Neural progenitor cell (in vitro differentiated cells): ENCODE results near the gene COL23A1. TPM values are rescaled to one million over a fixed set of nuclear protein-coding genes. Genes with fewer than 3 reads are reported as not detected.

Experiments used
- DNase-seq: peaks from one replicate; pipeline ENCODE4 v3.0.0-alpha.2; 2016; ENCODE audit warnings: low spot score
- H2AFZ ChIP-seq: fragments of 200-600 bp; sonication (generic); replicated peaks from 2 replicates; pipeline ENCODE4 v1.6.1; 2016; ENCODE audit warnings: antibody characterized with exemption
- H3F3A ChIP-seq: fragments of 200-600 bp; sonication (generic); 2 replicates; pipeline ENCODE4 v1.6.1; 2016; ENCODE audit warnings: antibody characterized with exemption, low read depth
- H3K27ac ChIP-seq: fragments of 200-600 bp; sonication (generic); 2 replicates; pipeline ENCODE4 v1.5.1; 2016; ENCODE audit warnings: mild to moderate bottlenecking
- H3K27me3 ChIP-seq: fragments of 200-600 bp; sonication (generic); 2 replicates; pipeline ENCODE4 v1.6.1; 2016; ENCODE audit warnings: mild to moderate bottlenecking, moderate library complexity
- H3K36me3 ChIP-seq: fragments of 200-600 bp; sonication (generic); 2 replicates; pipeline ENCODE4 v1.5.1; 2016
- H3K4me1 ChIP-seq: fragments of 200-600 bp; sonication (generic); 2 replicates; pipeline ENCODE4 v1.6.1; 2016; ENCODE audit warnings: mixed run types
- H3K4me2 ChIP-seq: fragments of 200-600 bp; sonication (generic); 2 replicates; pipeline ENCODE4 v1.6.1; 2016
- H3K4me3 ChIP-seq: fragments of 200-600 bp; sonication (generic); 2 replicates; pipeline ENCODE4 v1.5.1; 2016
- H3K79me2 ChIP-seq: fragments of 200-600 bp; sonication (generic); 2 replicates; pipeline ENCODE4 v1.6.1; 2016; ENCODE audit warnings: low read depth
- H3K9ac ChIP-seq: fragments of 200-600 bp; sonication (generic); 2 replicates; pipeline ENCODE4 v1.6.1; 2016
- H3K9me3 ChIP-seq: fragments of 200-600 bp; sonication (generic); 2 replicates; pipeline ENCODE4 v1.5.1; 2016; ENCODE audit warnings: low read depth
- H4K20me1 ChIP-seq: fragments of 200-600 bp; sonication (generic); 2 replicates; pipeline ENCODE4 v1.6.1; 2016; ENCODE audit warnings: low read depth
- H3K27ac Mint-ChIP-seq: 3 replicates; pipeline ENCODE4 v1.8.0; 2021; ENCODE audit warnings: mixed read lengths
- H3K27me3 Mint-ChIP-seq: 2 replicates; pipeline ENCODE4 v1.8.0; 2022; ENCODE audit warnings: low read depth, mild to moderate bottlenecking, inconsistent platforms, moderate library complexity, mixed read lengths; ENCODE audit not compliant: insufficient read depth
- H3K36me3 Mint-ChIP-seq: 3 replicates; pipeline ENCODE4 v1.8.0; 2021; ENCODE audit warnings: mixed read lengths
- H3K4me1 Mint-ChIP-seq: 3 replicates; pipeline ENCODE4 v1.8.0; 2021; ENCODE audit warnings: mixed read lengths
- H3K4me3 Mint-ChIP-seq: 3 replicates; pipeline ENCODE4 v1.8.0; 2021; ENCODE audit warnings: mild to moderate bottlenecking, moderate library complexity, mixed read lengths
- H3K9me3 Mint-ChIP-seq: 3 replicates; pipeline ENCODE4 v1.8.0; 2020; ENCODE audit warnings: mixed read lengths
- CTCF ChIP-seq: fragments of 200-600 bp; sonication (generic); IDR thresholded peaks from 2 replicates; pipeline ENCODE4 v1.5.1; 2017; ENCODE audit warnings: antibody characterized with exemption, mild to moderate bottlenecking
- EZH2 ChIP-seq: fragments of 200-600 bp; sonication (generic); IDR thresholded peaks from 2 replicates; pipeline ENCODE4 v1.6.1; 2017; ENCODE audit warnings: antibody characterized with exemption, mild to moderate bottlenecking, moderate library complexity
- EZH2phosphoT487 ChIP-seq: fragments of 200-600 bp; sonication (generic); IDR thresholded peaks from 2 replicates; pipeline ENCODE4 v1.6.1; 2017; ENCODE audit warnings: antibody characterized with exemption
- total RNA-seq: library from RNA; depleted of rRNA; stranded (reverse); fragments of >200 nt; gene quantifications from 2 replicates; pipeline ENCODE4 v1.2.3, GENCODE V29; 2015; ENCODE audit warnings: low replicate concordance

Gene COL23A1
- total RNA-seq, 1 donor from 2014 or later = not detected

DNA sequence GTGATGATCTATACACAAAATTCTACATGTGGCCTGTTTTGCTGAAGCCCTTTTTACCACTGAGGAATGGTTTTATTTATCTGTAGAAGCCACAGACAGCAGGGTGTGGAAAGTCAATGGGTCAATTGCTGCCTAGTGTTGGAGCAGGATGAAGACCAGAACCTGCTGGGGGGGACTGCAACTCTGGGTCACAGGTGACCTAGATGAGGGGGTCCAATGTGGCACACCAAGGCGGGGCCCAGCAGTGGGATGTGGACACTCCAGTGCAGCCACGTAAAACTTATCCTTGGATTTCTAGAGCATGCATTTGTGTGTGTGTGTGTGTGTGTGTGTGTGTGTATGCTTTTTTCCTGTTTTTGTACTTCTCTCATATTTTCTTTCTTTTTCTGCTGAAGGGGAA, 210.1 kb downstream of the COL23A1 start:
- no peaks in the 10 kb centered on the region for H4K20me1 ChIP-seq
- H3F3A ChIP-seq = no peaks in the 10 kb centered on the region
- H3K36me3 ChIP-seq = no peaks in the 10 kb centered on the region
- H3K27ac ChIP-seq = no peak overlapping the region
- no peak for TF ChIP-seq EZH2phosphoT487
- no peak for TF ChIP-seq EZH2
- no peak overlapping the region for H3K4me2 ChIP-seq
- no peak for DNase-seq
- no peak overlapping the region for H3K27ac Mint-ChIP-seq
- H2AFZ ChIP-seq = no peak overlapping the region
- no peak overlapping the region for H3K9ac ChIP-seq
- H3K27me3 Mint-ChIP-seq = peaks cover 7% of the 10 kb centered on the region
- no peaks in the 10 kb centered on the region for H3K79me2 ChIP-seq
- no peak overlapping the region for H3K4me3 ChIP-seq
- H3K36me3 Mint-ChIP-seq = no peaks in the 10 kb centered on the region
- no peak overlapping the region for H3K4me3 Mint-ChIP-seq
- H3K27me3 ChIP-seq = no peaks in the 10 kb centered on the region
- no peaks in the 10 kb centered on the region for H3K9me3 Mint-ChIP-seq
- no peaks in the 10 kb centered on the region for H3K9me3 ChIP-seq
- H3K4me1 Mint-ChIP-seq = peaks cover 37% of the 10 kb centered on the region
- H3K4me1 ChIP-seq = peaks cover 12% of the 10 kb centered on the region

DNA sequence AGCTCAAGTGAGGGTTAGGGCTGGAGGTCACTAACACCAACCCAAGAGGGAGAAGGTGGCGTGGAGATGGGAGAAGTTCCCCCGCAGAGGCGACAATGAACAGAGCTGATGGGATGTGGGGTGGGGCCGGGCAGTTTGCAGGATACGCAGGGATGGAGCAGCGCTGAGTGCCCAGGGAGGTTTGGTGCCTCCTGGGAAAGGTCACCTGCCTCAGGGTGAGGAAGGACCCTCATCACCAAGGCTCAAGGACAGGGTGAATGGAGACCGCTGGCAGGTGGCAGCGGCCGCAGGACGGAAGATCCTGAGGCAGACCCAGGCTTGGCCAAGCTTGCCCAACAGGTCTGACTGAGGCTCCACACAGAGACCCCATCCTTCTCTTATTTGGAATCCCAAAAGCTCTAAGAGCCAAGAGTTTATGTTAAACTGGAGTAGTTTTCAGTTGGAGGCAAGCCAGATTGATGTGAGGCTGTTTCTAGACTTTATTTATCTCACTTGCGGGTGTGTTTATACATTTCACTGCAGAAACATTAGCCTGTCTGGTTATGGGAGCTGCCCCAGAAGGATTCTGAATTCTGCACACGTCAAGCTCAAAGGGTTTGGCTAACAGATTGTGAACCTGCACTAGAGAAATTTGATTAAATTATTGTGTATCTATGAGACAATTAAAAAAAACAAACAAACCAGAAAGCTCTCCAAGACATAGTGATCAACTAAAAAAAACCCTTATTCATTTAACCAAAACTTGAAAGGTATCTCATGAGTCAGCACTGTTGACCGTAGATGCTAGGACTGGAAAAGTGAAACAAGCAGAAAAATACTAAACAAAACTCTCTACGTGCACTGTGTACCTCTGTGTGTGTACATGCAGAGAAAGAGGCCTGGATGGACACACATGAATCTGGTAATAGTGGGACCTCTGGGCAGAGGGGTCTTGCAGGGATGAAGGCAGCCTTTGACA, 211.4 kb downstream of the COL23A1 start:
- no peak overlapping the region for H3K27ac ChIP-seq
- Mint-ChIP-seq H3K4me3 (no peak overlapping the region), H3K27ac (peak overlapping the region; percentile 5), H3K4me1 (peaks cover 37% of the 10 kb centered on the region), H3K9me3 (no peaks in the 10 kb centered on the region), H3K27me3 (peaks cover 7% of the 10 kb centered on the region), H3K36me3 (no peaks in the 10 kb centered on the region)
- H3K79me2 ChIP-seq = no peaks in the 10 kb centered on the region
- no peaks in the 10 kb centered on the region for H3K27me3 ChIP-seq
- H3K4me1 ChIP-seq = peaks cover 4% of the 10 kb centered on the region
- H2AFZ ChIP-seq = no peak overlapping the region
- H3K4me2 ChIP-seq = no peak overlapping the region
- H3K36me3 ChIP-seq = no peaks in the 10 kb centered on the region
- H4K20me1 ChIP-seq = no peaks in the 10 kb centered on the region
- H3K9me3 ChIP-seq = no peaks in the 10 kb centered on the region
- H3K4me3 ChIP-seq = no peak overlapping the region
- DNase-seq = no peak
- H3F3A ChIP-seq = no peaks in the 10 kb centered on the region
- no peak overlapping the region for H3K9ac ChIP-seq
- no peak for TF ChIP-seq EZH2
- no peak for TF ChIP-seq CTCF
- TF ChIP-seq EZH2phosphoT487 = no peak

DNA sequence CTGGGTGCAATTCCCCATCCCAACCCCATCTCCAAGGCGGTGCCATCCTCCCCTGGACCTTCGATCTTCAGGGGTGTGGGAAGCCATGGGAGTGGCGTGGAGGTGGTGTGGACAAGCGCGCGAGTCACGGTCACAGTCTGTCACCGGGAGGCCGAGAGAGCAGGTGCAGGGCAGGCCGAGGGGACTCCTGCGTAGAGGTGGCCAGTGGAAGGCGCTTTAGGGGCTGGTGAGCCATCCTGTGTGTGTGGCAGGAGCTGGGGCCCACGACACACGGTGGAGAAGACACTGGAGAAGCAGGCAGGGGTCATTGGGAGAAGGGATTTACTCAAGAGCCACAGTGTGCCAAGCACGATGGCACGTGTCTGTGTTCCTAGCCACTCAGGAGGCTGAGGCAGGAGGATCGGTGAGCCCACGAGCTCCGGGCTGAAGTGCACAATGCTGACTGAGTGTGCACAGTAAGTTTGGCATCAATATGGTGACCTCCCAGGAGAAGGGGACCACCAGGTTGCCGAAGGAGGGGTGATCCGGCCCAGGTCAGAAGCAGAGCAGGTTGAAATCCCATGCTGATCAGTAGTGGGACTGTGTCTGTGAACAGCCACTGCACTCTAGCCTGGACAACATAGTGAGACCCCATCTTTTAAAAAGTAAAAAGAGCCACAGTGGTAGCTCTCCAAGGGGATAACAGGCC, 212.5 kb downstream of the COL23A1 start:
- Histone ChIP-seq H3K36me3 (no peaks in the 10 kb centered on the region), H3K9ac (no peak overlapping the region), H3K4me2 (no peak overlapping the region), H3K79me2 (no peaks in the 10 kb centered on the region), H4K20me1 (no peaks in the 10 kb centered on the region), H3K27ac (no peak overlapping the region), H3F3A (no peaks in the 10 kb centered on the region), H3K4me3 (no peak overlapping the region), H3K9me3 (no peaks in the 10 kb centered on the region), H3K27me3 (no peaks in the 10 kb centered on the region), H2AFZ (no peak overlapping the region), H3K4me1 (no peaks in the 10 kb centered on the region)
- no peak for DNase-seq
- TF ChIP-seq EZH2phosphoT487 = no peak
- TF ChIP-seq EZH2 = no peak
- no peak for TF ChIP-seq CTCF
- H3K4me3 Mint-ChIP-seq = no peak overlapping the region
- H3K36me3 Mint-ChIP-seq = no peaks in the 10 kb centered on the region
- H3K4me1 Mint-ChIP-seq = peaks cover 29% of the 10 kb centered on the region
- peaks cover 7% of the 10 kb centered on the region for H3K27me3 Mint-ChIP-seq
- H3K9me3 Mint-ChIP-seq = no peaks in the 10 kb centered on the region
- no peak overlapping the region for H3K27ac Mint-ChIP-seq
